Activated naive CD8-positive, alpha-beta T cell treated with anti-CD3 and anti-CD28 coated beads, Interleukin-2, amount 50 U/mL, for 16 hours (primary cell): Measurements from ENCODE around the gene PRDM1.

Experiments
- DNase-seq: peaks from one replicate; pipeline ENCODE4 v3.0.0-alpha.2; 2020; ENCODE audit warnings: low read depth, low spot score

PRDM1 gene

GRCh38 chr6:106116125-106116832 is 30.1 kb downstream of the PRDM1 start:
- no peak for DNase-seq

- peak; percentile 11 for DNase-seq
These were observed 31.4 kb downstream of the PRDM1 start for GRCh38 chr6:106117579-106117978.

GRCh38 chr6:106118835-106119431 is 32.8 kb downstream of the PRDM1 start:
- DNase-seq, result no peak

GRCh38 chr6:106119546-106119945 is 33.4 kb downstream of the PRDM1 start:
- DNase-seq, result no peak

- no peak for DNase-seq
These were observed 33.9 kb downstream of the PRDM1 start for GRCh38 chr6:106120006-106120405.

- DNase-seq, result no peak
These were observed 34.3 kb downstream of the PRDM1 start for GRCh38 chr6:106120406-106120805.

GRCh38 chr6:106122306-106122918 is 36.3 kb downstream of the PRDM1 start:
- DNase-seq, result no peak

- no peak for DNase-seq
These were observed 37.0 kb downstream of the PRDM1 start for GRCh38 chr6:106122938-106123656.

- DNase-seq, result no peak
These were observed 37.9 kb downstream of the PRDM1 start for GRCh38 chr6:106124015-106124414.

GRCh38 chr6:106124437-106125430 is 38.6 kb downstream of the PRDM1 start:
- DNase-seq, result no peak

GRCh38 chr6:106125925-106126435 is 39.8 kb downstream of the PRDM1 start:
- no peak for DNase-seq

- no peak for DNase-seq
These were observed 40.3 kb downstream of the PRDM1 start for GRCh38 chr6:106126482-106126881.

- DNase-seq, result no peak
These were observed 43.0 kb downstream of the PRDM1 start for GRCh38 chr6:106128981-106129781.

GRCh38 chr6:106132153-106132698 is 46.1 kb downstream of the PRDM1 start:
- no peak for DNase-seq

- DNase-seq, result no peak
These were observed 46.9 kb downstream of the PRDM1 start for GRCh38 chr6:106133040-106133439.

- no peak for DNase-seq
These were observed 48.1 kb downstream of the PRDM1 start for GRCh38 chr6:106134087-106134770.

- DNase-seq, result no peak
These were observed 48.9 kb downstream of the PRDM1 start for GRCh38 chr6:106134906-106135634.

- no peak for DNase-seq
These were observed 49.9 kb downstream of the PRDM1 start for GRCh38 chr6:106135911-106136571.
